GM21529 (cell line): ENCODE data around the gene SLF1.
"Not testable (repeated sequence)": the region's sequence is repeated elsewhere in the genome, so short reads cannot be mapped to it uniquely, and the experiment has no call there.

Experiments used
- ATAC-seq: cut with Tn5 transposase; IDR thresholded peaks from one replicate; pipeline ENCODE4 v1.9.1; 2021; ENCODE audit not compliant: unreplicated experiment

SLF1 gene

GRCh38 chr5:94618493-94619328 is at the start of gene SLF1, which contains the start of gene KIAA0825:
Gene SLF1 (plus strand): TSS chr5:94618669. CDS start chr5:94628811, 10,142 bp downstream.
Gene KIAA0825 (minus strand): TSS chr5:94618604. CDS start chr5:94537126, 81,478 bp downstream.
- ATAC-seq = peak; percentile 97

GRCh38 chr5:94571415-94571814 is 47.1 kb upstream of the SLF1 start:
- no peak for ATAC-seq

- ATAC-seq = not testable (repeated sequence)
Observed at GRCh38 chr5:94573349-94573748, 45.1 kb upstream of the SLF1 start.

- no peak for ATAC-seq
Observed at GRCh38 chr5:94575196-94575595, 43.3 kb upstream of the SLF1 start.

- ATAC-seq = peak; percentile 89
Observed at GRCh38 chr5:94577466-94578245, 40.8 kb upstream of the SLF1 start.

GRCh38 chr5:94595281-94595840 is 23.1 kb upstream of the SLF1 start:
- ATAC-seq = no peak

GRCh38 chr5:94613583-94613982 is 4.9 kb upstream of the SLF1 start:
- ATAC-seq = no peak

GRCh38 chr5:94614156-94614805 is 4.2 kb upstream of the SLF1 start:
- ATAC-seq = no peak

GRCh38 chr5:94615862-94616261 is 2.6 kb upstream of the SLF1 start:
- ATAC-seq = no peak

- peak; percentile 30 for ATAC-seq
Observed at GRCh38 chr5:94618029-94618492, 408 bp upstream of the SLF1 start.

- no peak for ATAC-seq
Observed at GRCh38 chr5:94620256-94620655, 1.8 kb downstream of the SLF1 start.

GRCh38 chr5:94621763-94622162 is 3.3 kb downstream of the SLF1 start:
- ATAC-seq = no peak

- ATAC-seq = no peak
Observed at GRCh38 chr5:94623011-94623410, 4.5 kb downstream of the SLF1 start.

- ATAC-seq = no peak
Observed at GRCh38 chr5:94623877-94624276, 5.4 kb downstream of the SLF1 start.

GRCh38 chr5:94627191-94627590 is 8.7 kb downstream of the SLF1 start:
- no peak for ATAC-seq

- ATAC-seq = peak; percentile 99
Observed at GRCh38 chr5:94632024-94632423, 13.6 kb downstream of the SLF1 start.

GRCh38 chr5:94640176-94640575 is 21.7 kb downstream of the SLF1 start:
- no peak for ATAC-seq

- no peak for ATAC-seq
Observed at GRCh38 chr5:94645053-94645452, 26.6 kb downstream of the SLF1 start.

GRCh38 chr5:94646758-94647157 is 28.3 kb downstream of the SLF1 start:
- no peak for ATAC-seq

GRCh38 chr5:94649874-94650273 is 31.4 kb downstream of the SLF1 start:
- ATAC-seq = no peak

- ATAC-seq = no peak
Observed at GRCh38 chr5:94658272-94658671, 39.8 kb downstream of the SLF1 start.
